GM19238 (cell line): Measurements from ENCODE around the gene CLDN14.

Source experiments
- DNase-seq: peaks from one replicate; pipeline ENCODE4 v3.0.0; 2011; ENCODE audit warnings: low spot score; ENCODE audit not compliant: insufficient read length

The CLDN14 gene

GRCh38 chr21:36472377-36472776 lies 7.5 kb downstream of the CLDN14 start:
- DNase-seq, result no peak

- DNase-seq, result peak; percentile 40
Measured at GRCh38 chr21:36471254-36471723, 8.6 kb downstream of the CLDN14 start.

GRCh38 chr21:36470294-36470693 lies 9.6 kb downstream of the CLDN14 start:
- DNase-seq, result no peak

GRCh38 chr21:36466061-36466511 lies 13.8 kb downstream of the CLDN14 start:
- DNase-seq, result no peak

- DNase-seq, result no peak
Measured at GRCh38 chr21:36465478-36465877, 14.4 kb downstream of the CLDN14 start.

DNA sequence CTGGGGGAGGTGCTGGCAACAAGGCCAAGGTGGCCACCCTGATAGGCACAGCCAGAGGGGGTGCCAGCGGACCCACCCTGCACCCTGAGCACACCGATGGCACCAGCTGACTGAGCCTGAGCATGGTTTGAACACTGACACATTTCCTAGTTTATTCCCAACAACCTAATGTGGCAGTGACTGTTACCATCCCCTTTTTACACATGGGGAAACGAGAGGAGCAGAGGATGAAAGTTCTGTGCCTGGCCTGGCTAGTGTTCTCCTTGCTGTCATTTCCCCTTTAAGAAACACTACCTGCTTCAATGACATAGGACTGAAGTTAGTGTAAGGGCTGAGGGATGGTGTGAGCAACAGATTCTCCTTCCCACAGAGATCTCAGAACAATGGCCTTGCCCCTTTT lies 15.3 kb downstream of the CLDN14 start:
- DNase-seq, result no peak

GRCh38 chr21:36463991-36464390 lies 15.9 kb downstream of the CLDN14 start:
- DNase-seq, result no peak

GRCh38 chr21:36463204-36463603 lies 16.7 kb downstream of the CLDN14 start:
- no peak for DNase-seq

GRCh38 chr21:36461918-36462486 lies 17.9 kb downstream of the CLDN14 start:
- DNase-seq, result no peak

DNA sequence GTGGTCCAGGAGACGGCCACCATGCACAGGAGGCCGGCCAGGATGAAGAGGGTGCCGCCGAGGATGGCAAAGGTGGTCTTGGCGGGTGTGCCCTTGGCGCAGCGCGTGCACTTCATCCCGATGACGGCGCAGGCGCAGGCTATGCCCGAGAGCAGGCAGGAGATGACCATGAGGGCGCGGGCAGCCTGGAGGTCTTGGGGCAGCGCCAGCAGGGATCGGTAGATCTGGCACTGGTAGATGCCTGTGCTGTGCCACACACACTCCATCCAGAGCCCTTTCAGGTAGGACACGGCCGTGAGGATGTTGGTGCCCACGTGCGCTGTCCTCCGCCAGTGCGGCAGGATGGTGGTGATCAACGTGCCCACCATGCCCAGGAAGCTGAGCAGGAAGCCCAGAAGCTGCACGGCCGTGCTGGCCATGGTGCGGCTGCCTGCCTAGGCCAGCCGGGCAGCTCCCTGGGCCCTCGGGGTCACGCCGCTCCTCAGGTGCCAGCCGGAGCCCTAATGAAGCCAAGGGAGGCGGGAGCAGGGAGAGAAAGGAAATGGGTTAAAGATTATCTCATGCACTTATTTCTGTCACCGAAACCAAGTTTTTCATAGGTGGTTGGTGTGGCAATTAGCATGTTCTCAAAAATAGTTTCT lies 18.5 kb downstream of the CLDN14 start:
- no peak for DNase-seq

- no peak for DNase-seq
Measured at GRCh38 chr21:36460866-36461265, 19.1 kb downstream of the CLDN14 start.

- no peak for DNase-seq
Measured at GRCh38 chr21:36459098-36459497, 20.8 kb downstream of the CLDN14 start.

DNA sequence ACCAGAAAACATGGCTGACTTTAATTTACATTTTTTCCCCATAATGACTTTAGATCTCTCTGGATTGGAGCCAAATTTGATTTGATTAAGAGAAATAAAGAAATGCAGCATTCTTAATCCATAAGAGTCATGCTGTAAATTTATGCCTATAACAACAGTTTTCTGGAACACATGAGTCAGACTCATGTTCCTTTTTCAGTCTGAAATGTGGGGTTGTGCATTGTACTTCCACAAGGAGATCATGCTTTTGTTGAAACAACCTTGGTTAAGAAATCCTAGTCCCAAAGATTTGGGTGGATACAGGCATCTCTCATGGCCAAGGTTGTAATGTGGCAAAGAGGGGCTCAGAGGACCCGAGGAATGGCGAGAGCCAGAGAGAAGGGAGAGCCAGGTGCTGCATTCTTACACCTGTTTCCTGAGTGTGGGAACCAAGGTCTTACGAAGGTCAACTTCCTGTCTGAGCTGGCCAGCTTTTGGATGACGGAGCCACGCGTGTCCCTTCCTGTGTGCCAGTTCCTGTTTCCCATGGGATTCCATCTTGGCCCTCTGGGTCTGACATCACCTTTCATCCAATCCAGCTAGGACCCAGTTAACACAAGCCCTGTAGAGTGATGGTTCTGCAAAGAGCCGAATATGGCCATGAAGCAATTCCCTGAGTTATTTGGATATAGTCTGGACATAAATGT lies 23.1 kb downstream of the CLDN14 start:
- no peak for DNase-seq

DNA sequence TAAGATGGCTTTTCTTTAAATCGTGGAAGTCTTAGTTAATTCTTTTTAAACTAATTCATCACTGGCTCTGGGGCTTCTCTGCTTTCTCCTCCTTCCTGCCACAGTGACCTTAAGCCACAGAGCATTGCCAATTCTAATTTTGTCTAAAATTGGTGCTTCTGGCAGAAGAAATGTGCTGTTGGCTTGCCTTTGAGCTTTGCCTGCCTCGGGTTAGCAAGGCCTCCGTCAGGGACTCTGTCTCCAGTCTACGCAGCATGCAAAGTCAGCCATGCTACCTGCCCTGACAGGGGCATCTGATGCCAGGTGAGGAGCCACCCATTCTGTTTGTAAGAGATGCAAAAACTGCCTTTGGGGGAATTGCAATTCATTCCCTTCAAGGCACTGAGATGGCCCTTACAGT lies 25.2 kb downstream of the CLDN14 start:
- DNase-seq, result no peak

GRCh38 chr21:36454093-36454531 lies 25.8 kb downstream of the CLDN14 start:
- DNase-seq, result no peak

GRCh38 chr21:36452281-36452825 lies 27.6 kb downstream of the CLDN14 start:
- no peak for DNase-seq

- DNase-seq, result no peak
Measured at GRCh38 chr21:36451506-36451905, 28.4 kb downstream of the CLDN14 start.

GRCh38 chr21:36450511-36450910 lies 29.4 kb downstream of the CLDN14 start:
- DNase-seq, result no peak

DNA sequence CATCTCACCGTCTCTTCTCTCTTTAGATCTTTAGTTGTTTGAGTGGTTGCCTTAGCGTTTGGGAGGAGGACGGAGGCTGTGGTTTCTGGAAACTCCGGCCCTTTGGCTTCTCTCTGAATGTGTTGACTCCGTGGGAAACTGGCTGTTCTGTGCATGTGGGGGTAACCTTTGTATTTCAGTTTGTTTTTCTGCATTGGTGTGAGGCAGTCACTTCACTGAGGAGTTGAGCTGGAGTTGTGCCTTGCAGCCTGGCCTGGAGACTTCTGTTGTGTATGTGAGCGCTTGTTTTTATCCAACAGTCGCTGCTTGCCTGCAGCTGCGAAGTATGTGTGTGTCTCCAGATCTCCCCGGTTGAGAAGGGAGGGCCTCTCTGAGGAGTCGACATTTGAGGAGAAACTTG lies 33.6 kb downstream of the CLDN14 start:
- DNase-seq, result no peak

DNA sequence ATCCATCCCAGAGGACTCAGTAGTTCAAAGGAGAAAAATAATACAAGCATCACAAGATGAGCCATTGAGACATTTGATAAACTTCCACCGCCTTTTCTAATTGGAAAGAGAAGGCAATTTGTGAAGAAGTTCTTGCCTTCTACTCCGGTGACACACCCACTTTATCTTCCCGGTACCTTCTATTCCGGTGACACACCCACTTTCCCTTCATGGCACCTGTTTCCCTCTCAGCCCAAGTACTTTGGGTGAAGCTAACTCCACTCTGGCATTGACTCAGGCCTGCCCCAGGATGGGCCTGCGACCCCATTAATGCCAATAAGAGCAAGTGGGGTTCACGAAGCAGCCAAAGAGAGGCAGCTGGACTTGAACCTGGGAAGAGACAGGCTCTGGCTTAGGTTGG lies 38.2 kb downstream of the CLDN14 start:
- no peak for DNase-seq

DNA sequence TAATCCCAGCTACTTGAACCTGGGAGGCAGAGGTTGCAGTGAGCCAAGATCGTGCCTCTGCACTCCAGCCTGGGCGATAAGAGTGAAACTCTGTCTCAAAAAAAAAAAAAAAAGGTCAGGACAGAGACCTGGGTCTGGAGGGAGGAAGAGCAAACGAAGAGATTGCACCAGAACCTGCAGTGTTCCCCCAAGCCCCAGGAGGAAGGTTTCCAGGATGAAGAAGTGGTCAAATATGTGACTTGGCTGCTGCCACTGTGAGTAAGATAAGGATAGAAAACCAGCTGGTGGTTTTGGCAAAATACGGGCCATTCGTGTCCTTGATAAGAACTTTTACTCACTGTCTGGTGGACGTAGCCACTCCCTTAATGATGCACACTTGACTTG lies 42.2 kb downstream of the CLDN14 start:
- DNase-seq, result no peak
